Liver (tissue), 9 donors: ENCODE results near the gene VWA5B2. TPM values are rescaled to one million over a fixed set of nuclear protein-coding genes. Genes with fewer than 3 reads are reported as not detected.

ENCODE experiments used
- DNase-seq: peaks from one replicate; pipeline ENCODE4 v3.0.0-alpha.2; 2017; ENCODE audit warnings: low spot score
- H3K27ac ChIP-seq, 2 donors: one replicate each; pipeline ENCODE4 v1.7.0; 2013; ENCODE audit warnings: inconsistent platforms in 2 of 2, low read length in 2 of 2, control low read depth in 1 of 2, low read depth in 1 of 2, mild to moderate bottlenecking in 1 of 2
- H3K27me3 ChIP-seq, 4 donors: one replicate each; pipeline versions ENCODE4 v1.6.1 to v1.7.0; 2013; ENCODE audit warnings: low read length in 3 of 4, inconsistent platforms in 1 of 4, mild to moderate bottlenecking in 1 of 4, moderate library complexity in 1 of 4; ENCODE audit not compliant: control insufficient read depth in 4 of 4, insufficient read depth in 4 of 4
- H3K36me3 ChIP-seq, 4 donors: one replicate each; pipeline versions ENCODE4 v1.6.1 to v1.7.0; 2013; ENCODE audit warnings: low read length in 3 of 4, mild to moderate bottlenecking in 3 of 4, low read depth in 1 of 4, moderate library complexity in 1 of 4; ENCODE audit not compliant: control insufficient read depth in 4 of 4, insufficient read depth in 3 of 4
- H3K4me1 ChIP-seq, 4 donors: one replicate each; pipeline versions ENCODE4 v1.6.1 to v1.7.0; 2013; ENCODE audit warnings: low read length in 3 of 4, mild to moderate bottlenecking in 3 of 4, moderate library complexity in 1 of 4; ENCODE audit not compliant: control insufficient read depth in 4 of 4, insufficient read depth in 4 of 4
- H3K4me3 ChIP-seq, 3 donors: one replicate each; pipeline versions ENCODE4 v1.6.1 to v1.7.0; 2013; ENCODE audit warnings: low read length in 3 of 3, control low read depth in 1 of 3, low read depth in 1 of 3, mild to moderate bottlenecking in 1 of 3
- H3K9ac ChIP-seq, 2 donors: one replicate each; pipeline ENCODE4 v1.7.0; 2013; ENCODE audit warnings: low read length in 2 of 2, mild to moderate bottlenecking in 2 of 2, moderate library complexity in 2 of 2, control low read depth in 1 of 2, low read depth in 1 of 2
- H3K9me3 ChIP-seq, 4 donors: one replicate each; pipeline versions ENCODE4 v1.6.1 to v1.7.0; 2013; ENCODE audit warnings: low read length in 3 of 4; ENCODE audit not compliant: control insufficient read depth in 4 of 4
- ATF3 ChIP-seq: IDR thresholded peaks from 2 replicates; pipeline ENCODE4 v1.6.1; 2016; ENCODE audit warnings: antibody characterized with exemption
- CTCF ChIP-seq: fragments of 150-350 bp; IDR thresholded peaks from 2 replicates; pipeline ENCODE4 v1.5.1; 2017; ENCODE audit warnings: improper control_type of control experiment, low read depth, low read length; ENCODE audit not compliant: missing input control
- EGR1 ChIP-seq, 2 donors: IDR thresholded peaks; 2 replicates each; pipeline ENCODE4 v1.6.1; 2016 to 2018; ENCODE audit warnings: antibody characterized with exemption in 2 of 2, low read depth in 2 of 2
- FOXA1 ChIP-seq: IDR thresholded peaks from 2 replicates; pipeline ENCODE4 v1.6.1; 2016; ENCODE audit warnings: antibody characterized with exemption
- FOXA2 ChIP-seq: IDR thresholded peaks from 2 replicates; pipeline ENCODE4 v1.6.1; 2016; ENCODE audit warnings: antibody characterized with exemption
- GABPA ChIP-seq, 2 donors: IDR thresholded peaks in 1 of 2; conservative IDR thresholded peaks in 1 of 2; 2 replicates each; pipeline ENCODE4 v1.6.1; 2016; ENCODE audit warnings: antibody characterized with exemption in 2 of 2, mild to moderate bottlenecking in 1 of 2, moderate library complexity in 1 of 2
- HNF4A ChIP-seq, 2 donors: conservative IDR thresholded peaks; 2 replicates each; pipeline ENCODE4 v1.6.1; 2016; ENCODE audit warnings: antibody characterized with exemption in 2 of 2, mild to moderate bottlenecking in 2 of 2
- HNF4G ChIP-seq: IDR thresholded peaks from 2 replicates; pipeline ENCODE4 v1.6.1; 2016; ENCODE audit warnings: antibody characterized with exemption
- JUND ChIP-seq, 2 donors: IDR thresholded peaks; 2 replicates each; pipeline ENCODE4 v1.6.1; 2016; ENCODE audit warnings: antibody characterized with exemption in 2 of 2
- MAX ChIP-seq: IDR thresholded peaks from 2 replicates; pipeline ENCODE4 v1.6.1; 2016; ENCODE audit warnings: antibody characterized with exemption
- NR2F2 ChIP-seq: IDR thresholded peaks from 2 replicates; pipeline ENCODE4 v1.6.1; 2016; ENCODE audit warnings: antibody characterized with exemption
- RAD21 ChIP-seq, 2 donors: IDR thresholded peaks; 2 replicates each; pipeline ENCODE4 v1.6.1; 2016; ENCODE audit warnings: antibody characterized with exemption in 2 of 2, mild to moderate bottlenecking in 2 of 2
- SP1 ChIP-seq: IDR thresholded peaks from 2 replicates; pipeline ENCODE4 v1.6.1; 2018; ENCODE audit warnings: antibody characterized with exemption, mild to moderate bottlenecking
- TAF1 ChIP-seq: conservative IDR thresholded peaks from 2 replicates; pipeline ENCODE4 v1.6.1; 2016; ENCODE audit warnings: antibody characterized with exemption, mild to moderate bottlenecking
- YY1 ChIP-seq: IDR thresholded peaks from 2 replicates; pipeline ENCODE4 v1.6.1; 2016; ENCODE audit warnings: antibody characterized with exemption, mild to moderate bottlenecking
- ZBTB33 ChIP-seq: IDR thresholded peaks from 2 replicates; pipeline ENCODE4 v1.6.1; 2016; ENCODE audit warnings: antibody characterized with exemption
- WGBS: extraction: QIAGEN DNeasy Blood & Tissue Kit; methylation state at CpG from one replicate; pipeline ENCODE4 v1.1.7; 2013; 5-methylcytosine and 5-hydroxymethylcytosine counted together
- polyA plus RNA-seq, 2 donors: library from polyadenylated mRNA; stranded (reverse) in 1 of 2; unstranded in 1 of 2; fragments of 200-250 nt in 1 of 2; fragments of >200 nt in 1 of 2; fragmentation: Nextera tagmentation in 1 of 2; extraction: Ambion mirVana in 1 of 2; gene quantifications; one replicate each; pipeline versions ENCODE4 v1.2.1 to v1.2.3, GENCODE V29; 2013 to 2015
- total RNA-seq, 2 donors: library from RNA; depleted of rRNA; stranded (reverse); fragments of >200 nt; gene quantifications; one replicate each; pipeline ENCODE4 v1.2.3, GENCODE V29; 2014
- donor health status: healthy.
- donor health status: healthy.
- donor health status: healthy.
- donor health status: healthy.
- donor health status: healthy.

Gene VWA5B2
- total and polyA plus RNA-seq, 4 donors, result under 0.01 to 0.14 (median 0.08) TPM; not detected in 1

- Histone ChIP-seq H3K4me1 (peaks cover 12 to 22% (median 15%) of the 10 kb centered on the region in 4 donors), H3K36me3 (no peaks in the 10 kb centered on the region), H3K27ac (no peak overlapping the region), H3K4me3 (no peak overlapping the region), H3K27me3 (peaks cover 0 to 7% (median 5%) of the 10 kb centered on the region in 4 donors), H3K9ac (no peak overlapping the region), H3K9me3 (no peaks in the 10 kb centered on the region)
- WGBS, result 89% methylated on average over 23 of the region's 23 CpGs
- no peak for DNase-seq
- TF ChIP-seq ZBTB33 (no peak), CTCF (no peak), EGR1 (IDR thresholded peaks at IDR 0.05; ENCODE audit: low read depth in 2 of 2) (no peak), TAF1 (no peak), GABPA (IDR thresholded peaks at IDR 0.05 in 1 of 2, conservative IDR thresholded peaks at IDR 0.05 in 1 of 2) (no peak), MAX (no peak), HNF4A (conservative IDR thresholded peaks at IDR 0.05) (no peak)
These were observed 3.9 kb downstream of the VWA5B2 start for GRCh38 chr3:184233127-184233843.

GRCh38 chr3:184234224-184234623 lies 4.8 kb downstream of the VWA5B2 start:
- DNase-seq, result no peak
- TF ChIP-seq EGR1 (IDR thresholded peaks at IDR 0.05; ENCODE audit: low read depth in 2 of 2) (no peak), NR2F2 (no peak), MAX (no peak), SP1 (no peak), RAD21 (IDR thresholded peaks at IDR 0.05) (no peak), ZBTB33 (no peak), HNF4G (no peak), CTCF (no peak), FOXA1 (no peak), TAF1 (no peak), YY1 (no peak), GABPA (IDR thresholded peaks at IDR 0.05 in 1 of 2, conservative IDR thresholded peaks at IDR 0.05 in 1 of 2) (no peak), JUND (IDR thresholded peaks at IDR 0.05) (no peak), HNF4A (conservative IDR thresholded peaks at IDR 0.05) (no peak), FOXA2 (no peak), ATF3 (no peak)
- Histone ChIP-seq H3K4me1 (peaks cover 11 to 17% (median 14%) of the 10 kb centered on the region in 4 donors), H3K27ac (no peak overlapping the region), H3K4me3 (no peak overlapping the region), H3K9ac (no peak overlapping the region), H3K9me3 (no peaks in the 10 kb centered on the region), H3K36me3 (no peaks in the 10 kb centered on the region), H3K27me3 (peaks cover 0 to 7% (median 4%) of the 10 kb centered on the region in 4 donors)
- 51% methylated on average over 4 of the region's 4 CpGs for WGBS
